Ureter (tissue), 1 donor: Measurements from ENCODE around the gene ASCC1. TPM values are rescaled to one million over a fixed set of nuclear protein-coding genes. Genes with fewer than 3 reads are reported as not detected.

Experiments
- DNase-seq: peaks from one replicate; pipeline ENCODE4 v3.0.0-alpha.2; 2020; ENCODE audit warnings: low spot score
- total RNA-seq: library from RNA; stranded (reverse); gene quantifications from one replicate; pipeline ENCODE4 v1.2.4, GENCODE V29; 2023
- donor health status: DM: yes; HTN: yes; CAD: no.

The ASCC1 gene
- total RNA-seq, 1 donor from 2014 or later = 39.3 TPM

- no peak for DNase-seq
Measured at GRCh38 chr10:72098836-72099599, 117.1 kb downstream of the ASCC1 start.

- DNase-seq = no peak
Measured at GRCh38 chr10:72098301-72098835, 117.7 kb downstream of the ASCC1 start.

- no peak for DNase-seq
Measured at GRCh38 chr10:72097448-72098300, 118.4 kb downstream of the ASCC1 start.

- no peak for DNase-seq
Measured at GRCh38 chr10:72096115-72097000, 119.7 kb downstream of the ASCC1 start.

- DNase-seq = no peak
Measured at GRCh38 chr10:72095195-72095594, 120.9 kb downstream of the ASCC1 start.

GRCh38 chr10:72094574-72094973 lies 121.5 kb downstream of the ASCC1 start:
- DNase-seq = no peak

- DNase-seq = no peak
Measured at GRCh38 chr10:72093450-72093849, 122.6 kb downstream of the ASCC1 start.

- DNase-seq = no peak
Measured at GRCh38 chr10:72092987-72093386, 123.1 kb downstream of the ASCC1 start.

- DNase-seq = no peak
Measured at GRCh38 chr10:72092171-72092924, 123.7 kb downstream of the ASCC1 start.

- no peak for DNase-seq
Measured at GRCh38 chr10:72090326-72090725, 125.8 kb downstream of the ASCC1 start.

GRCh38 chr10:72089618-72090017 lies 126.5 kb downstream of the ASCC1 start:
- DNase-seq = no peak

- DNase-seq = no peak
Measured at GRCh38 chr10:72088889-72089575, 127.0 kb downstream of the ASCC1 start.

- DNase-seq = no peak
Measured at GRCh38 chr10:72087969-72088888, 127.8 kb downstream of the ASCC1 start, which contains the start of gene SPOCK2. SPOCK2 (minus strand) TSS chr10:72088551; CDS start chr10:72088328, 223 bp downstream.

GRCh38 chr10:72087392-72087968 lies 128.6 kb downstream of the ASCC1 start:
- no peak for DNase-seq

GRCh38 chr10:72086466-72087391 lies 129.3 kb downstream of the ASCC1 start:
- DNase-seq = peak; percentile 53

- no peak for DNase-seq
Measured at GRCh38 chr10:72085864-72086465, 130.1 kb downstream of the ASCC1 start.

- DNase-seq = no peak
Measured at GRCh38 chr10:72085166-72085565, 130.9 kb downstream of the ASCC1 start.
